Measurements from ENCODE around the gene ANKRD10.

ANKRD10 gene

GRCh38 chr13:110885966-110886869 is 28.7 kb downstream of the ANKRD10 start:
- DNase-seq (ENCODE audit: low spot score) = no peak

GRCh38 chr13:110885516-110885915 is 29.4 kb downstream of the ANKRD10 start:
- DNase-seq (ENCODE audit: low spot score) = no peak

GRCh38 chr13:110884517-110884916 is 30.4 kb downstream of the ANKRD10 start:
- DNase-seq (ENCODE audit: low spot score) = no peak

- no peak for DNase-seq (ENCODE audit: low spot score)
These were observed 31.3 kb downstream of the ANKRD10 start for GRCh38 chr13:110883542-110883941.

GRCh38 chr13:110882972-110883371 is 31.9 kb downstream of the ANKRD10 start:
- peak; percentile 51 for DNase-seq (ENCODE audit: low spot score)

- no peak for DNase-seq (ENCODE audit: low spot score)
These were observed 32.8 kb downstream of the ANKRD10 start for GRCh38 chr13:110881839-110882627.

- DNase-seq (ENCODE audit: low spot score) = no peak
These were observed 34.2 kb downstream of the ANKRD10 start for GRCh38 chr13:110880627-110881026.

- no peak for DNase-seq (ENCODE audit: low spot score)
These were observed 35.4 kb downstream of the ANKRD10 start for GRCh38 chr13:110879482-110879881.

- DNase-seq (ENCODE audit: low spot score) = no peak
These were observed 37.1 kb downstream of the ANKRD10 start for GRCh38 chr13:110877737-110878258.

GRCh38 chr13:110876609-110877008 is 38.3 kb downstream of the ANKRD10 start:
- DNase-seq (ENCODE audit: low spot score) = no peak

- no peak for DNase-seq (ENCODE audit: low spot score)
These were observed 39.6 kb downstream of the ANKRD10 start for GRCh38 chr13:110875241-110875640.

- DNase-seq (ENCODE audit: low spot score) = peak; percentile 92
These were observed 40.3 kb downstream of the ANKRD10 start for GRCh38 chr13:110874508-110874960.

- DNase-seq (ENCODE audit: low spot score) = no peak
These were observed 41.0 kb downstream of the ANKRD10 start for GRCh38 chr13:110873639-110874507.

GRCh38 chr13:110872768-110873638 is 41.9 kb downstream of the ANKRD10 start:
- DNase-seq (ENCODE audit: low spot score) = no peak

GRCh38 chr13:110872034-110872767 is 42.7 kb downstream of the ANKRD10 start:
- DNase-seq (ENCODE audit: low spot score) = no peak

GRCh38 chr13:110869805-110870706 is 44.8 kb downstream of the ANKRD10 start:
- DNase-seq (ENCODE audit: low spot score) = peak; percentile 97

- DNase-seq (ENCODE audit: low spot score) = no peak
These were observed 45.6 kb downstream of the ANKRD10 start for GRCh38 chr13:110869231-110869804.

GRCh38 chr13:110868720-110869119 is 46.1 kb downstream of the ANKRD10 start:
- DNase-seq (ENCODE audit: low spot score) = no peak

GRCh38 chr13:110867380-110867779 is 47.5 kb downstream of the ANKRD10 start:
- DNase-seq (ENCODE audit: low spot score) = no peak

Data from AG08396 (cell line).